ENCODE results near the gene PRKN.

- TF ChIP-seq CTCF (IDR thresholded peaks at IDR 0.05) (no peak), POLR2A (IDR thresholded peaks at IDR 0.05) (no peak)
These were observed 764.4 kb downstream of the PRKN start for GRCh38 chr6:161963181-161963580.

All from tibial nerve (tissue), 3 donors.